WTC11 (cell line): ENCODE data around the gene CHD3. TPM values are rescaled to one million over a fixed set of nuclear protein-coding genes. Genes with fewer than 3 reads are reported as not detected.

Experiments
- ATAC-seq: fragments of 200-7000 bp; cut with Tn5 transposase; 2 replicates; pipeline ENCODE4 v1.10.0; 2021; ENCODE audit warnings: mild to moderate bottlenecking, moderate library complexity
- CTCF ChIA-PET: fragments of 300-600 bp; sonication (Branson Sonifier 250); formaldehyde crosslinking; loops from one replicate; lab custom pipeline; 2021; ENCODE audit warnings: antibody characterized with exemption; lab: Charles Lee
- POLR2A ChIA-PET: fragments of 350-600 bp; sonication (Branson Sonifier 250); formaldehyde crosslinking; loops from one replicate; lab custom pipeline; 2021; ENCODE audit warnings: antibody characterized with exemption; lab: Charles Lee
- DNase-seq: peaks from one replicate; pipeline ENCODE4 v3.0.0; 2021; ENCODE audit warnings: low spot score
- H3K27ac Mint-ChIP-seq: 2 replicates; pipeline ENCODE4 v1.8.0; 2021; ENCODE audit warnings: mixed read lengths
- H3K27me3 Mint-ChIP-seq: 2 replicates; pipeline ENCODE4 v1.8.0; 2021; ENCODE audit warnings: low read depth, mild to moderate bottlenecking, moderate library complexity, mixed read lengths
- H3K36me3 Mint-ChIP-seq: 2 replicates; pipeline ENCODE4 v1.8.0; 2021; ENCODE audit warnings: mixed read lengths
- H3K4me1 Mint-ChIP-seq: 2 replicates; pipeline ENCODE4 v1.8.0; 2022; ENCODE audit warnings: mixed read lengths
- H3K4me3 Mint-ChIP-seq: 2 replicates; pipeline ENCODE4 v1.8.0; 2021; ENCODE audit warnings: mild to moderate bottlenecking, moderate library complexity, mixed read lengths
- H3K9me3 Mint-ChIP-seq: 2 replicates; pipeline ENCODE4 v1.8.0; 2021; ENCODE audit warnings: mixed read lengths
- ARID4B ChIP-seq: sonication (generic); formaldehyde crosslinking; IDR thresholded peaks from 2 replicates; pipeline ENCODE4 v1.8.0; 2023; ENCODE audit warnings: missing genetic modification reagents, mild to moderate bottlenecking, borderline replicate concordance
- IRF2 ChIP-seq: sonication (generic); formaldehyde crosslinking; IDR thresholded peaks from 2 replicates; pipeline ENCODE4 v1.8.0; 2022; ENCODE audit warnings: low read depth, missing genetic modification reagents, borderline replicate concordance
- NFE2L1 ChIP-seq: sonication (generic); formaldehyde crosslinking; IDR thresholded peaks from 2 replicates; pipeline ENCODE4 v1.8.1; 2023; ENCODE audit warnings: missing genetic modification reagents
- PRDM15 ChIP-seq: sonication (generic); formaldehyde crosslinking; IDR thresholded peaks from 2 replicates; pipeline ENCODE4 v1.8.0; 2022; ENCODE audit warnings: missing genetic modification reagents
- ZNF512 ChIP-seq: sonication (generic); formaldehyde crosslinking; IDR thresholded peaks from 2 replicates; pipeline ENCODE4 v1.8.1; 2022; ENCODE audit warnings: missing genetic modification reagents, borderline replicate concordance
- total RNA-seq: library from RNA; stranded (reverse); gene quantifications from 3 replicates; pipeline ENCODE4 v1.2.3, GENCODE V29; 2021

The CHD3 gene
- total RNA-seq, 1 experiment from 2014 or later: 39.5 TPM

- no peak overlapping the region for H3K27ac Mint-ChIP-seq
- DNase-seq: no peak
- H3K4me1 Mint-ChIP-seq: no peaks in the 10 kb centered on the region
- no peak for ATAC-seq
- H3K9me3 Mint-ChIP-seq: no peaks in the 10 kb centered on the region
- peaks cover 2% of the 10 kb centered on the region; the same call in 1 of the 2 replicates for H3K36me3 Mint-ChIP-seq
- peaks cover 9% of the 10 kb centered on the region for H3K27me3 Mint-ChIP-seq
- TF ChIP-seq PRDM15: no peak
- TF ChIP-seq ARID4B: no peak
- no peak for TF ChIP-seq IRF2
- ChIA-PET POLR2A (no interaction called here), CTCF (no interaction called here)
- H3K4me3 Mint-ChIP-seq: no peak overlapping the region
These were observed 20.5 kb downstream of the CHD3 start for GRCh38 chr17:7909089-7909488.

- H3K4me1 Mint-ChIP-seq: peaks cover 6% of the 10 kb centered on the region
- peaks cover 21% of the 10 kb centered on the region for H3K27me3 Mint-ChIP-seq
- H3K9me3 Mint-ChIP-seq: no peaks in the 10 kb centered on the region
- no peak overlapping the region for H3K4me3 Mint-ChIP-seq
- H3K27ac Mint-ChIP-seq: no peak overlapping the region
- ChIA-PET POLR2A (no interaction called here), CTCF (interaction anchor here (0.6 to 4.4 kb wide), 2 partner anchors 79 to 129 kb away, joined by 3 to 50 read pairs; partner anchors contain the start of gene ALOX15B)
- TF ChIP-seq NFE2L1 (CRISPR knock-in tag): no peak
- TF ChIP-seq, all 79 proteins: peak for 0
- ATAC-seq: no peak
- H3K36me3 Mint-ChIP-seq: no peaks in the 10 kb centered on the region
- no peak for DNase-seq
These were observed 21.7 kb downstream of the CHD3 start for GRCh38 chr17:7910281-7910680.

GRCh38 chr17:7910711-7911110 is 22.1 kb downstream of the CHD3 start:
- POLR2A ChIA-PET: no interaction called here
- ATAC-seq (no peak), DNase-seq (no peak)
- H3K4me1 Mint-ChIP-seq: peaks cover 8% of the 10 kb centered on the region
- TF ChIP-seq ZNF512 (CRISPR knock-in tag): no peak
- no peak overlapping the region for H3K4me3 Mint-ChIP-seq
- H3K27ac Mint-ChIP-seq: no peak overlapping the region
- CTCF ChIA-PET: interaction anchor here (0.6 to 4.4 kb wide), 3 partner anchors 79 to 131 kb away, joined by 3 to 50 read pairs (median 30); partner anchors contain the start of gene ALOX15B
- no peaks in the 10 kb centered on the region for H3K36me3 Mint-ChIP-seq
- no peaks in the 10 kb centered on the region for H3K9me3 Mint-ChIP-seq
- peaks cover 25% of the 10 kb centered on the region for H3K27me3 Mint-ChIP-seq

GRCh38 chr17:7911116-7911515 is 22.5 kb downstream of the CHD3 start:
- no peaks in the 10 kb centered on the region for H3K9me3 Mint-ChIP-seq
- DNase-seq (no peak), ATAC-seq (no peak)
- ChIA-PET CTCF (interaction anchor here (3.1 to 4.4 kb wide), 2 partner anchors 79 to 130 kb away, joined by 30 to 50 read pairs; no protein-coding TSS in a partner anchor), POLR2A (no interaction called here)
- H3K27ac Mint-ChIP-seq: no peak overlapping the region
- TF ChIP-seq ZNF512 (CRISPR knock-in tag): no peak
- peaks cover 28% of the 10 kb centered on the region for H3K27me3 Mint-ChIP-seq
- H3K36me3 Mint-ChIP-seq: no peaks in the 10 kb centered on the region
- no peak overlapping the region for H3K4me3 Mint-ChIP-seq
- peaks cover 8% of the 10 kb centered on the region for H3K4me1 Mint-ChIP-seq
